Panc1 (cell line): ENCODE measurements around the gene C17orf50. TPM values are rescaled to one million over a fixed set of nuclear protein-coding genes. Genes with fewer than 3 reads are reported as not detected.
A peak's percentile ranks its signal among the peaks of the same experiment; 100 is the strongest.

Source experiments
- ATAC-seq: fragments of 200-7000 bp; cut with Tn5 transposase; 2 replicates; pipeline ENCODE4 v1.9.1; 2020; ENCODE audit warnings: mild to moderate bottlenecking, moderate library complexity
- BruUV-seq: library from RNA; stranded (reverse); fragments of 400-500 nt; replicated peaks from 2 replicates; lab custom pipeline; 2021; lab: Mats Ljungman, UMichigan
- CTCF ChIA-PET: fragments of 300-600 bp; sonication (Branson Sonifier 250); formaldehyde crosslinking; loops from one replicate; lab custom pipeline; 2022; ENCODE audit warnings: antibody characterized with exemption; lab: Charles Lee
- POLR2A ChIA-PET: fragments of 300-600 bp; sonication (Branson Sonifier 250); formaldehyde crosslinking; loops from one replicate; lab custom pipeline; 2022; ENCODE audit warnings: antibody characterized with exemption; lab: Charles Lee
- DNase-seq: peaks from one replicate; pipeline ENCODE4 v3.0.0-alpha.2; 2010; ENCODE audit warnings: low read depth, low spot score
- H3K27ac ChIP-seq: 2 replicates; pipeline ENCODE4 v1.5.1; 2011; ENCODE audit warnings: mild to moderate bottlenecking, low read length, inconsistent platforms
- H3K27me3 ChIP-seq: fragments of 200-500 bp; sonication (Bioruptor generic); 2 replicates; pipeline ENCODE4 v1.6.0; 2014; ENCODE audit warnings: low read length, inconsistent platforms; ENCODE audit not compliant: control insufficient read depth, insufficient read depth
- H3K36me3 ChIP-seq: fragments of 200-500 bp; sonication (Bioruptor generic); 2 replicates; pipeline ENCODE4 v1.5.1; 2014; ENCODE audit warnings: inconsistent platforms, mild to moderate bottlenecking, low read length, moderate library complexity; ENCODE audit not compliant: control insufficient read depth, insufficient read depth
- H3K4me1 ChIP-seq: 2 replicates; pipeline ENCODE4 v1.5.1; 2011; ENCODE audit warnings: inconsistent platforms, mild to moderate bottlenecking, low read length, moderate library complexity; ENCODE audit not compliant: control insufficient read depth, insufficient read depth
- H3K4me3 ChIP-seq, 2 experiments: 2 replicates each; pipeline ENCODE4 v1.5.1; 2011 to 2012; ENCODE audit warnings: low read depth in 2 of 2, low read length in 2 of 2, mild to moderate bottlenecking in 2 of 2, inconsistent platforms in 1 of 2, moderate library complexity in 1 of 2
- H3K9me3 ChIP-seq: fragments of 200-500 bp; sonication (Bioruptor generic); 2 replicates; pipeline ENCODE4 v1.5.1; 2014; ENCODE audit warnings: low read depth, mild to moderate bottlenecking, inconsistent platforms, low read length, moderate library complexity; ENCODE audit not compliant: control insufficient read depth, insufficient read depth
- CTCF ChIP-seq: fragments of 450-650 bp; IDR thresholded peaks from 2 replicates; pipeline ENCODE4 v1.5.1; 2017; ENCODE audit warnings: mild to moderate bottlenecking
- POLR2AphosphoS5 ChIP-seq: IDR thresholded peaks from 2 replicates; pipeline ENCODE4 v1.6.1; 2012; ENCODE audit warnings: mild to moderate bottlenecking, low read depth, low read length, moderate library complexity
- REST ChIP-seq, 2 experiments: IDR thresholded peaks; 2 replicates each; pipeline ENCODE4 v1.6.1; 2011 to 2012; ENCODE audit warnings: low read depth in 2 of 2, control low read depth in 1 of 2, low read length in 1 of 2, mild to moderate bottlenecking in 1 of 2, moderate library complexity in 1 of 2; ENCODE audit not compliant: insufficient read depth in 1 of 2
- SIN3A ChIP-seq: IDR thresholded peaks from 2 replicates; pipeline ENCODE4 v1.6.1; 2012; ENCODE audit warnings: low read depth, mild to moderate bottlenecking, low read length, moderate library complexity, borderline replicate concordance; ENCODE audit not compliant: insufficient read depth
- TCF7L2 ChIP-seq: IDR thresholded peaks from 2 replicates; pipeline ENCODE4 v1.6.1; 2011; ENCODE audit warnings: mild to moderate bottlenecking, low read depth, low read length, inconsistent platforms
- in situ Hi-C: cut with HindIII; loops from 2 replicates; pipeline ENCODE4 v1.10.0; 2016; ENCODE audit warnings: low sequenced_read_pairs, low pct_unique_long_range_greater_than_20kb
- intact Hi-C: fragments of 100-400 bp; cut with micrococcal nuclease; formaldehyde crosslinking; loops from one replicate; pipeline ENCODE4 v1.10.0; 2022; ENCODE audit not compliant: unreplicated experiment
- total RNA-seq: library from RNA; stranded (reverse); gene quantifications from one replicate; pipeline ENCODE4 v1.2.1, GENCODE V29; 2021; ENCODE audit not compliant: unreplicated experiment

Gene C17orf50
- total RNA-seq, 1 experiment from 2014 or later = not detected

GRCh38 chr17:35795871-35796265 lies 35.2 kb downstream of the C17orf50 start:
- BruUV-seq = no TSS peak
- no peaks in the 10 kb centered on the region for H3K9me3 ChIP-seq
- CTCF ChIA-PET = no interaction called here
- POLR2A ChIA-PET = interaction anchor here (0.9 kb wide), 1 partner anchor 13 kb away, joined by 4 read pairs; the partner anchor contains the start of gene TAF15
- H3K27me3 ChIP-seq = peaks cover 12% of the 10 kb centered on the region
- ATAC-seq = no peak
- in situ Hi-C loops (no loop called here), intact Hi-C loops (no loop called here)
- H3K27ac ChIP-seq = peak overlapping the region; percentile 52; the same call in 1 of the 2 replicates
- peaks cover 5% of the 10 kb centered on the region; the same call in 1 of the 2 replicates for H3K4me1 ChIP-seq
- no peak for DNase-seq
- H3K4me3 ChIP-seq = peak overlapping the region; percentile 48 to 60
- TF ChIP-seq TCF7L2 (no peak), REST (IDR thresholded peaks at IDR 0.05; ENCODE audit: insufficient read depth in 1 of 2, low read depth in 2 of 2, low read length in 1 of 2) (no peak), POLR2AphosphoS5 (no peak), CTCF (no peak), SIN3A (no peak)
- H3K36me3 ChIP-seq = no peaks in the 10 kb centered on the region

- Histone ChIP-seq H3K9me3 (no peaks in the 10 kb centered on the region), H3K4me3 (no peak overlapping the region), H3K27me3 (peaks cover 12% of the 10 kb centered on the region), H3K36me3 (no peaks in the 10 kb centered on the region), H3K27ac (no peak overlapping the region), H3K4me1 (peaks cover 5% of the 10 kb centered on the region; the same call in 1 of the 2 replicates)
- ChIA-PET CTCF (no interaction called here), POLR2A (interaction anchor here (0.9 to 1.0 kb wide), 2 partner anchors 12 kb away, joined by 3 to 4 read pairs; partner anchors contain the start of gene TAF15)
- intact Hi-C loops (no loop called here), in situ Hi-C loops (no loop called here)
- DNase-seq (no peak), ATAC-seq (no peak)
- no peak for TF ChIP-seq POLR2AphosphoS5
- TF ChIP-seq SIN3A = no peak
- no peak for TF ChIP-seq CTCF
- BruUV-seq = no TSS peak
Observed at GRCh38 chr17:35796942-35797341, 36.3 kb downstream of the C17orf50 start.
